ENCODE results near the gene LYZL1.
A peak's percentile ranks its signal among the peaks of the same experiment; 100 is the strongest.

The LYZL1 gene

DNA sequence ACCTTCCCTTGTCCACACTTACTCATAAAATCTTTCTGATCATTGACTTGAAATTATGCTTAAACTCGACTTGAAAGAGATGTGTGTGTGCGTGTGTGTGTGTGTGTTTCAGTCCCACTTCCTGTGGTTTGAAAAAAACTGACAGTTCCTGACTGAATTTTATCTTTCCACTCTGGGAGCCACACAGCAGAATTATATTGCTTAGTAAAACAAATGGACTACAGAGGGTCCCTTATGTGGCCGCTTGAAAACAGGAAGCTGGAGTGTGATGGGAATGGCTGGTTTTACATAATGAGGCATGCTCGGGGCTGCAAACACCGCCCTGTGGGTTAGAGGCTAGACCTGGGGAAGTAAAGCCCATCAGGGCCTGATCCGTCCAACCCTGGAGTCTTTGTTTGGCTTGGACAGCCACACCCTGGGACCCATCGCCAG lies 54.8 kb downstream of the LYZL1 start:
- no peak overlapping the region for H2AFZ ChIP-seq (ENCODE audit: low read length)
- TF ChIP-seq EZH2phosphoT487 (IDR thresholded peaks at IDR 0.05; ENCODE audit: borderline replicate concordance): no peak
- no peaks in the 10 kb centered on the region for H3K9me2 ChIP-seq (replicated peaks; ENCODE audit: low read depth, low read length)
- peaks cover 5% of the 10 kb centered on the region; the same call in 1 of the 2 replicates for H3K9me3 ChIP-seq (ENCODE audit: insufficient read depth, low read depth, low read length)
- no peaks in the 10 kb centered on the region for H3F3A ChIP-seq (ENCODE audit: low read depth)
- peaks cover 12% of the 10 kb centered on the region for H3K4me1 ChIP-seq (ENCODE audit: insufficient read depth, low read length, poor library complexity, severe bottlenecking)
- no peak overlapping the region for H3K4me3 ChIP-seq (ENCODE audit: low read length, poor library complexity, severe bottlenecking)
- no peaks in the 10 kb centered on the region for H3K79me2 ChIP-seq (ENCODE audit: insufficient read depth, low read length)
- H4K20me1 ChIP-seq (ENCODE audit: insufficient read depth, low read length, poor library complexity, severe bottlenecking): no peaks in the 10 kb centered on the region
- H3K4me2 ChIP-seq (ENCODE audit: low read depth, low read length, poor library complexity, severe bottlenecking): peak overlapping the region; percentile 40
- H3K27me3 ChIP-seq (ENCODE audit: insufficient read depth, low read length, poor library complexity, severe bottlenecking): no peaks in the 10 kb centered on the region
- H3K36me3 ChIP-seq (ENCODE audit: insufficient read depth, low read length): no peaks in the 10 kb centered on the region
- no peak overlapping the region for H3K9ac ChIP-seq (ENCODE audit: low read depth, low read length, poor library complexity, severe bottlenecking)

DNA sequence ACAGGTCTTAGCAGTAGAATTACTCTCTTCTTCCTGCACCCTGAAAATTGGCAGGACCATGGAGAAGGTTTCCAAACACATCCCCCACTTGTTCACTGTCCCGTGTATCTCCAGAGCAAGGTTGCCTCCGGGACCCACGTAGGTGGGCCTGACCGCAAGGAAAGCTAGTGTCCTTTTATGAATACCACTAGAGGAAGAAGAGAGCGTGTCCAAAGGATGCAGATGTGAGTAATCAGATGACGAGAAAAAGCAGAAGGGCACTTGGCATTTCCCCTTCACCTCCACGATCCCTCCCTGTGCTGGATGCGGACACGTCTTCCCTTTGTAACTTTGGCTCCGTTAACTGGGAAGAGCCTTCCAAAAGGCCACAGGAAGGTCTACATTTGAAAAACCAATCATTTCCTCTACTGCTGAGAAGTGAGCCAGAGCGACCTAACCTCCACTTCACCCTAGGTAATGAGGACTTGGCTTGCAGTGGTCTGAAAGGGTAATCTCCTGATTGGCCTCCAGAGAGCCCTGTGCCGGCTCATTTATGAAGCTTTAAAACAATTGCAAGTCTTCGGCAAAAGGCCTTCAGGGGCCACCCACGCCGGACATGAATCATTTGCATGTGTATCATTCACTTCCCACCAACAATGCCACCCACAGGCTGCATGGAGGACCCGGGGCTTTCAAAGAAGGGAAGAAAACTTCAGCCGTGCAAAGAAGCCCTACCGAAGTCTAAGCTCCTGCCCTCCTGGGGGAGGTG lies 55.4 kb downstream of the LYZL1 start:
- Histone ChIP-seq H4K20me1 (ENCODE audit: insufficient read depth, low read length, poor library complexity, severe bottlenecking) (no peaks in the 10 kb centered on the region), H3F3A (ENCODE audit: low read depth) (no peaks in the 10 kb centered on the region), H3K9ac (ENCODE audit: low read depth, low read length, poor library complexity, severe bottlenecking) (no peak overlapping the region), H2AFZ (ENCODE audit: low read length) (no peak overlapping the region), H3K9me3 (ENCODE audit: insufficient read depth, low read depth, low read length) (peaks cover 5% of the 10 kb centered on the region; the same call in 1 of the 2 replicates), H3K9me2 (replicated peaks; ENCODE audit: low read depth, low read length) (no peaks in the 10 kb centered on the region), H3K4me2 (ENCODE audit: low read depth, low read length, poor library complexity, severe bottlenecking) (peak overlapping the region; percentile 40), H3K27me3 (ENCODE audit: insufficient read depth, low read length, poor library complexity, severe bottlenecking) (no peaks in the 10 kb centered on the region), H3K4me3 (ENCODE audit: low read length, poor library complexity, severe bottlenecking) (no peak overlapping the region), H3K4me1 (ENCODE audit: insufficient read depth, low read length, poor library complexity, severe bottlenecking) (peaks cover 12% of the 10 kb centered on the region), H3K36me3 (ENCODE audit: insufficient read depth, low read length) (no peaks in the 10 kb centered on the region), H3K79me2 (ENCODE audit: insufficient read depth, low read length) (no peaks in the 10 kb centered on the region)
- no peak for TF ChIP-seq EZH2phosphoT487 (IDR thresholded peaks at IDR 0.05; ENCODE audit: borderline replicate concordance)
- TF ChIP-seq, protein P1, sequence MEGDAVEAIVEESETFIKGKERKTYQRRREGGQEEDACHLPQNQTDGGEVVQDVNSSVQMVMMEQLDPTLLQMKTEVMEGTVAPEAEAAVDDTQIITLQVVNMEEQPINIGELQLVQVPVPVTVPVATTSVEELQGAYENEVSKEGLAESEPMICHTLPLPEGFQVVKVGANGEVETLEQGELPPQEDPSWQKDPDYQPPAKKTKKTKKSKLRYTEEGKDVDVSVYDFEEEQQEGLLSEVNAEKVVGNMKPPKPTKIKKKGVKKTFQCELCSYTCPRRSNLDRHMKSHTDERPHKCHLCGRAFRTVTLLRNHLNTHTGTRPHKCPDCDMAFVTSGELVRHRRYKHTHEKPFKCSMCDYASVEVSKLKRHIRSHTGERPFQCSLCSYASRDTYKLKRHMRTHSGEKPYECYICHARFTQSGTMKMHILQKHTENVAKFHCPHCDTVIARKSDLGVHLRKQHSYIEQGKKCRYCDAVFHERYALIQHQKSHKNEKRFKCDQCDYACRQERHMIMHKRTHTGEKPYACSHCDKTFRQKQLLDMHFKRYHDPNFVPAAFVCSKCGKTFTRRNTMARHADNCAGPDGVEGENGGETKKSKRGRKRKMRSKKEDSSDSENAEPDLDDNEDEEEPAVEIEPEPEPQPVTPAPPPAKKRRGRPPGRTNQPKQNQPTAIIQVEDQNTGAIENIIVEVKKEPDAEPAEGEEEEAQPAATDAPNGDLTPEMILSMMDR (conservative IDR thresholded peaks at IDR 0.05; ENCODE audit: low read length): no peak

DNA sequence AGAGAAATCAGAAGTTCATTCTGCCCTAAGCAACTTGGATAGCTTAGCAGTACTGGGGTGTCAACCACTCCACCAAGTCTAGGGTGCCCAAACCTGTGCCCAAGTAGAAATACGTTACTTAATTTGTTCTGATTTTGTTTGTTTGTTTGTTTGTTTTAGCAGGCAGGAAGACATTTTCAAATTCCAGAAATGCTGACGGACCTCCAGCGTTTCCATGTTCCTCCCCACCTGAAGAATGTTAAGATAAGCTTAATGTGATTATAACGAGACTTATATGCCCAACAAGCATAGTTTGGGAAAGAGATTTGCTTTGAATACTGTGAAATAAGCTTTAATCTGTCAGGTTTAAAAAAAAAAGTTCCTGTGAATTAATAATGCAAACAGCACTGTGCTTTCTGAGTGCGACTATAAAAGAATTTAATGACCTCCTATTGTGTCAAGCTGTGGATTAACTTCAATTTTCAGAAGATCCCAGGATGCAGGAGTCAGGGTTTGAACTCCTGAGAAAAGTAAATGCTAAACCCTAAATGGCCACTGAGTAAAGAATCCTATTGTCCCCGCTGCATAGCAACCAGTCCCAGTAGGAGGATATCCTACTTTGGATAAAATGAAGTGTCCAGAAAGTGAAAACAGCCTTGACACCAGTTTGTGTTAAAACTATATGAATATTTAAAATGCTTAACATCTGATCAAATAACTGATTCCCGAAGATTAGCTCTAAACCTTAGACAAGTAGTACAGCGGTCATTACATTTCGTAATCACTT lies 56.5 kb downstream of the LYZL1 start:
- Histone ChIP-seq H3K36me3 (ENCODE audit: insufficient read depth, low read length) (no peaks in the 10 kb centered on the region), H4K20me1 (ENCODE audit: insufficient read depth, low read length, poor library complexity, severe bottlenecking) (no peaks in the 10 kb centered on the region), H2AFZ (ENCODE audit: low read length) (no peak overlapping the region), H3K4me2 (ENCODE audit: low read depth, low read length, poor library complexity, severe bottlenecking) (no peak overlapping the region), H3K4me1 (ENCODE audit: insufficient read depth, low read length, poor library complexity, severe bottlenecking) (peaks cover 12% of the 10 kb centered on the region), H3K9me3 (ENCODE audit: insufficient read depth, low read depth, low read length) (peaks cover 5% of the 10 kb centered on the region; the same call in 1 of the 2 replicates), H3K4me3 (ENCODE audit: low read length, poor library complexity, severe bottlenecking) (no peak overlapping the region), H3K79me2 (ENCODE audit: insufficient read depth, low read length) (no peaks in the 10 kb centered on the region), H3K9ac (ENCODE audit: low read depth, low read length, poor library complexity, severe bottlenecking) (no peak overlapping the region), H3K9me2 (replicated peaks; ENCODE audit: low read depth, low read length) (no peaks in the 10 kb centered on the region), H3F3A (ENCODE audit: low read depth) (no peaks in the 10 kb centered on the region), H3K27me3 (ENCODE audit: insufficient read depth, low read length, poor library complexity, severe bottlenecking) (no peaks in the 10 kb centered on the region)
- TF ChIP-seq, protein P1 (conservative IDR thresholded peaks at IDR 0.05; ENCODE audit: low read length): no peak
- TF ChIP-seq EZH2phosphoT487 (IDR thresholded peaks at IDR 0.05; ENCODE audit: borderline replicate concordance): no peak

Measured in Loucy (cell line).